GM21423 (cell line): ENCODE measurements around the gene PGA4.
"Not testable (repeated sequence)": the region's sequence is repeated elsewhere in the genome, so short reads cannot be mapped to it uniquely, and the experiment has no call there.

Source experiments
- ATAC-seq: cut with Tn5 transposase; IDR thresholded peaks from one replicate; pipeline ENCODE4 v1.9.1; 2021; ENCODE audit warnings: mild to moderate bottlenecking, moderate library complexity; ENCODE audit not compliant: unreplicated experiment

Gene PGA4

GRCh38 chr11:61203873-61204272, 18.3 kb upstream of the PGA4 start:
- not testable (repeated sequence) for ATAC-seq

GRCh38 chr11:61204502-61205059, 17.6 kb upstream of the PGA4 start:
- not testable (repeated sequence) for ATAC-seq

GRCh38 chr11:61207636-61208310, 14.4 kb upstream of the PGA4 start:
- ATAC-seq: not testable (repeated sequence)

GRCh38 chr11:61210629-61211028, 11.5 kb upstream of the PGA4 start:
- not testable (repeated sequence) for ATAC-seq

- ATAC-seq: not testable (repeated sequence)
Measured at GRCh38 chr11:61211327-61211952, 10.7 kb upstream of the PGA4 start.

- ATAC-seq: not testable (repeated sequence)
Measured at GRCh38 chr11:61212202-61212601, 9.9 kb upstream of the PGA4 start.

GRCh38 chr11:61213711-61214324, 8.3 kb upstream of the PGA4 start:
- ATAC-seq: not testable (repeated sequence)

- not testable (repeated sequence) for ATAC-seq
Measured at GRCh38 chr11:61218306-61218705, 3.8 kb upstream of the PGA4 start.

- ATAC-seq: not testable (repeated sequence)
Measured at GRCh38 chr11:61219016-61219415, 3.1 kb upstream of the PGA4 start.

- ATAC-seq: not testable (repeated sequence)
Measured at GRCh38 chr11:61222692-61223091, 545 bp downstream of the PGA4 start.

- not testable (repeated sequence) for ATAC-seq
Measured at GRCh38 chr11:61226457-61227137, 4.5 kb downstream of the PGA4 start.

- not testable (repeated sequence) for ATAC-seq
Measured at GRCh38 chr11:61229458-61229857, 7.3 kb downstream of the PGA4 start.

- ATAC-seq: not testable (repeated sequence)
Measured at GRCh38 chr11:61231033-61231432, 8.9 kb downstream of the PGA4 start.

GRCh38 chr11:61231585-61231984, 9.4 kb downstream of the PGA4 start:
- ATAC-seq: not testable (repeated sequence)

GRCh38 chr11:61232548-61233145, 10.5 kb downstream of the PGA4 start:
- not testable (repeated sequence) for ATAC-seq

GRCh38 chr11:61237130-61237529, 15.0 kb downstream of the PGA4 start:
- ATAC-seq: not testable (repeated sequence)

GRCh38 chr11:61240288-61240687, 18.1 kb downstream of the PGA4 start:
- not testable (repeated sequence) for ATAC-seq

GRCh38 chr11:61240875-61241274, 18.7 kb downstream of the PGA4 start, which contains the start of gene PGA5:
TSS of gene PGA5 (plus strand) at chr11:61241175. CDS start at chr11:61241227, 52 bp downstream.
- not testable (repeated sequence) for ATAC-seq

GRCh38 chr11:61241526-61241925, 19.4 kb downstream of the PGA4 start:
- ATAC-seq: not testable (repeated sequence)

- ATAC-seq: not testable (repeated sequence)
Measured at GRCh38 chr11:61245284-61245964, 23.3 kb downstream of the PGA4 start.
